Measurements from ENCODE around the gene FIBCD1. TPM values are rescaled to one million over a fixed set of nuclear protein-coding genes. Genes with fewer than 3 reads are reported as not detected.

Gene FIBCD1
- total RNA-seq, 2 donors from 2014 or later = 0.20 to 4.6 TPM

DNA sequence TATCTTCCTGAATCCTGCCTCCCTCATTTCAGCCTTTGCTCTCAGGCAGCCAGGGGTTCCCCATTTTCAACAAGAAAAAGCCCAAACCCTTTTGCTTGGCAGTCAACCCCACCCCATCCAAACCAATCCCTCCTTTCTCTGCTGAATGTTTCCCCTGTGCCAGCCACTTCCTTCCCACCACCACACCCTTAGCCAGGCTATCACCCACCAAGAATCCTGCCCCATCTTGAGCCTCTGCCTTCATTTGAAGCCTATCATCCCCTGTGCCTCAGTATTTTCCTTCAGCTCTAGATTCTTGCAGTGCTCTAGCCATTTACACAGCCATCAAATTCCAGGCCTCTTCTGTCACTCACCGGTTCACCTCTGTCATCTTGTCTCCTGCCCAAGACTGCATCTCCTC lies 15.3 kb upstream of the FIBCD1 start:
- DNase-seq (ENCODE audit: low spot score) = no peak
- TF ChIP-seq, protein P1, sequence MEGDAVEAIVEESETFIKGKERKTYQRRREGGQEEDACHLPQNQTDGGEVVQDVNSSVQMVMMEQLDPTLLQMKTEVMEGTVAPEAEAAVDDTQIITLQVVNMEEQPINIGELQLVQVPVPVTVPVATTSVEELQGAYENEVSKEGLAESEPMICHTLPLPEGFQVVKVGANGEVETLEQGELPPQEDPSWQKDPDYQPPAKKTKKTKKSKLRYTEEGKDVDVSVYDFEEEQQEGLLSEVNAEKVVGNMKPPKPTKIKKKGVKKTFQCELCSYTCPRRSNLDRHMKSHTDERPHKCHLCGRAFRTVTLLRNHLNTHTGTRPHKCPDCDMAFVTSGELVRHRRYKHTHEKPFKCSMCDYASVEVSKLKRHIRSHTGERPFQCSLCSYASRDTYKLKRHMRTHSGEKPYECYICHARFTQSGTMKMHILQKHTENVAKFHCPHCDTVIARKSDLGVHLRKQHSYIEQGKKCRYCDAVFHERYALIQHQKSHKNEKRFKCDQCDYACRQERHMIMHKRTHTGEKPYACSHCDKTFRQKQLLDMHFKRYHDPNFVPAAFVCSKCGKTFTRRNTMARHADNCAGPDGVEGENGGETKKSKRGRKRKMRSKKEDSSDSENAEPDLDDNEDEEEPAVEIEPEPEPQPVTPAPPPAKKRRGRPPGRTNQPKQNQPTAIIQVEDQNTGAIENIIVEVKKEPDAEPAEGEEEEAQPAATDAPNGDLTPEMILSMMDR (IDR thresholded peaks at IDR 0.05) = no peak
- Histone ChIP-seq H3K36me3 (no peaks in the 10 kb centered on the region), H3K9me3 (no peaks in the 10 kb centered on the region), H3K27me3 (no peaks in the 10 kb centered on the region), H3K4me3 (no peak overlapping the region), H3K27ac (no peak overlapping the region), H3K4me1 (no peaks in the 10 kb centered on the region)

DNA sequence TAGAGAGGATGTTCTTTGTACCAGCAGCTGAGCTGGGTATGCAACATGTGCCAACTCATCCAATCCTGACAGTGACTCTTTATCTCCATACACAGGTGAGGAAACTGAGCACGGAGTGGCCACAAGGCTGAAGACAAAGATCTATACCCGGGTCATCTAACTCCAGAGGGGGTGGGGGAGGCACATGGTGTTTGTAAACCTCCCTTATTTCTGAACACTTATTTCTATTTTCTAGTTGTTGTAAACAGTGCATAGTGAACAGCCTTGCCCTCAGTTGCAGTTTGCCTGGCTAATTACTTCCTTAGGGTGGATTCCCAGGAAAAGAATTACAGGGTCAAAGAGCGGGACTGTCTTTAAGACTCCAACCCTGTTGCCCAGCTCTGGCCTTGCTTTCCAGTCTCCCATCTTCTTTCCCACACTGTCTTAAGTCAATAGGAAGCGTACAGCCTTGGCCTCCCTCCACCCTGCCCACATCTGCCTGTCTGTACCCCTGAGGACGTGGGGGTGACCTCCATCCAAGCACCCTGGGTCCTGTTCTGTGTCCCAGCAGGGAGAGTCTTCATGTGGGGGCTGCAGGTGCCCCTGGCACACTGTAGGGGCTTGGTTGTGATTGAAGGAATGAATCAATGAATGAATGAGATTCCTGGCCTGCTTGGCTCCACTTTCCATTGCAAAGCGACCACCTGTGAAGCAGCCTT lies 13.2 kb upstream of the FIBCD1 start:
- Histone ChIP-seq H3K9me3 (no peaks in the 10 kb centered on the region), H3K4me3 (no peak overlapping the region), H3K27ac (no peak overlapping the region), H3K27me3 (no peaks in the 10 kb centered on the region), H3K36me3 (no peaks in the 10 kb centered on the region), H3K4me1 (no peaks in the 10 kb centered on the region)
- TF ChIP-seq, protein P1 (IDR thresholded peaks at IDR 0.05) = no peak
- DNase-seq (ENCODE audit: low spot score) = no peak

- Histone ChIP-seq H3K27me3 (no peaks in the 10 kb centered on the region), H3K4me1 (no peaks in the 10 kb centered on the region)
Measured at GRCh38 chr9:130950039-130950311, 10.9 kb upstream of the FIBCD1 start.

DNA sequence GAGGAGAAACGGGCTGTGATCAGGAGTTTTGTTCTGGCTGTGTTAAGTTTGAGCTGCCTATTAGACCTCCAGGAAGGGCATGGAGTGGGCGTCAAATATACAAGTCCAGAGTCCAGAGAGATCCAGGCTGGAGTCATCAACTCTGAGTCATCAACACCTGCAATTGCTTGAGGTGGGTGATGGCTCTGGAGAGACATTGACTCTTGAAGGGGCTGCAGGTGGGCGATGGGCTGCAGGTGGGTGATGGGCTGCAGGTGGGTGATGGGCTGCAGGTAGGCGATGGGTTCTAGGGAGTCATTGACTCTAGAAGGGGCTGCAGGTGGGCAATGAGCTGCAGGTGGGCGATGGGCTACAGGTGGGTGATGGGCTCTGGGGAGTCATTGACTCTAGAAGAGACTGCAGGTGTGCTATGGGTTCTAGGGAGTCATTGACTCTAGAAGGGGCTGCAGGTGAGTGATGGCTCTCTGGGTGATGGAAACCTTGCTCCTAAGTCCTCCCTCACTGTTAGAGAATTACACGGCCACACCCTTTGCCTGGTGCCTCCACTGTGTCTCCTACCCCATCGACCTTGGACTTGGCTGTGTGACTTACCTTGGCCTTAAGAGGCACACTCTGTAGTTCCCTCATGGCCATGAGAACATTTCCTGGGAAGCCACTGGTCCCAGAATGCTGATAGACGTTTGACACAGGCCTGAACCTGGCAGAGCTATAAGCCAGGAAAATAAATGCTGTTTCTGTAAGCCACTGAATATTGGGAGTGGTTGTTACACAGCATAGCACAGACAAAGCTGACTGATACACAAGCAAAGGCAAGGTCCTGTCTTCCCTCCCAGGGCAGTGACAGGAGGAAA lies 10.4 kb upstream of the FIBCD1 start:
- no peaks in the 10 kb centered on the region for H3K9me3 ChIP-seq
- TF ChIP-seq, protein P1 (IDR thresholded peaks at IDR 0.05) = no peak
- no peaks in the 10 kb centered on the region for H3K36me3 ChIP-seq
- no peak overlapping the region for H3K4me3 ChIP-seq
- no peak for DNase-seq (ENCODE audit: low spot score)
- H3K4me1 ChIP-seq = no peaks in the 10 kb centered on the region
- H3K27ac ChIP-seq = no peak overlapping the region
- no peaks in the 10 kb centered on the region for H3K27me3 ChIP-seq

More at GRCh38 chr9:130950039-130950311, 10.9 kb upstream of the FIBCD1 start:
- no peak for DNase-seq (ENCODE audit: low spot score)
- TF ChIP-seq, protein P1 (IDR thresholded peaks at IDR 0.05) = no peak
- no peak overlapping the region for H3K4me3 ChIP-seq
- H3K9me3 ChIP-seq = no peaks in the 10 kb centered on the region
- H3K27ac ChIP-seq = no peak overlapping the region
- H3K36me3 ChIP-seq = no peaks in the 10 kb centered on the region

- H3K4me1 ChIP-seq = no peaks in the 10 kb centered on the region
- no peaks in the 10 kb centered on the region for H3K36me3 ChIP-seq
- TF ChIP-seq, protein P1 (IDR thresholded peaks at IDR 0.05) = no peak
- no peaks in the 10 kb centered on the region for H3K27me3 ChIP-seq
- no peak overlapping the region for H3K4me3 ChIP-seq
- H3K9me3 ChIP-seq = no peaks in the 10 kb centered on the region
- no peak for DNase-seq (ENCODE audit: low spot score)
- no peak overlapping the region for H3K27ac ChIP-seq
Measured at GRCh38 chr9:130948266-130948665, 9.2 kb upstream of the FIBCD1 start.
